Glomerular endothelial cell (primary cell): ENCODE measurements around the gene MAP3K8. TPM values are rescaled to one million over a fixed set of nuclear protein-coding genes. Genes with fewer than 3 reads are reported as not detected.

Experiments
- DNase-seq: peaks from one replicate; pipeline ENCODE4 v3.0.0-alpha.2; 2011; ENCODE audit warnings: low read depth, low spot score; ENCODE audit errors: extremely low read depth
- total RNA-seq: library from RNA; depleted of rRNA; stranded (reverse); fragments of >200 nt; gene quantifications from 2 replicates; pipeline ENCODE4 v1.2.3, GENCODE V29; 2015

The MAP3K8 gene
- 0.87 and 5.0 TPM in 2 replicates for total RNA-seq

DNA sequence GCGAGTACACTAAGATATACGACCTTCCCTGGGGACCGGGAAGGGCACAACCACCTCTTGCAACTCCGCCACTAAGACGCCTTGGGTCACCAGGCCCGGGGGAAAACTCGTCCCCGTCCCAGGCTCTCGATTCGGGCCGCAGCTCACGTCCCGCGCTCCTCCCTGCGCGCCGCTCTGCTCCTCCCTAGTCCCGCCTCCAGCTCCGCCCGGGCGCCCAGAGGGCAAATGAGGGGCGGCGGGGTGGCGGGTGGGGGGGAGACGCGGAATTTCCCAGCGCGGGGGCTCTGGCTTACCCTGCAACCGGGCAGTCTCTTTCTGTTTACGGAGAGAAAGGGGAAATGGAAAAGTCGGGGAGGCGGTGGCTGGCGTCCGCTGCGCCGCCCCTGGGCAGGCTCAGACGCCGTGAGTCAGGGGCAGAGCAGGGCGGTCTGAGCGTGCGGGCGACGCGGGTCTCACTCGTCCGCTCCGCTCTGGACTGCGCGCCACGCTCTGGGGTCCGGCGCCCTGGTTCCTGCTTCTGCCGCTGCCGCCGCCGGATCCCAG, at the start of gene MAP3K8:
TSS of gene MAP3K8 (plus strand) at position 455 of the 543 bp plus-strand sequence. CDS start 4,755 bp downstream, outside the sequence.
- no peak for DNase-seq

GRCh38 chr10:30384701-30385201, 49.2 kb upstream of the MAP3K8 start:
- no peak for DNase-seq

DNA sequence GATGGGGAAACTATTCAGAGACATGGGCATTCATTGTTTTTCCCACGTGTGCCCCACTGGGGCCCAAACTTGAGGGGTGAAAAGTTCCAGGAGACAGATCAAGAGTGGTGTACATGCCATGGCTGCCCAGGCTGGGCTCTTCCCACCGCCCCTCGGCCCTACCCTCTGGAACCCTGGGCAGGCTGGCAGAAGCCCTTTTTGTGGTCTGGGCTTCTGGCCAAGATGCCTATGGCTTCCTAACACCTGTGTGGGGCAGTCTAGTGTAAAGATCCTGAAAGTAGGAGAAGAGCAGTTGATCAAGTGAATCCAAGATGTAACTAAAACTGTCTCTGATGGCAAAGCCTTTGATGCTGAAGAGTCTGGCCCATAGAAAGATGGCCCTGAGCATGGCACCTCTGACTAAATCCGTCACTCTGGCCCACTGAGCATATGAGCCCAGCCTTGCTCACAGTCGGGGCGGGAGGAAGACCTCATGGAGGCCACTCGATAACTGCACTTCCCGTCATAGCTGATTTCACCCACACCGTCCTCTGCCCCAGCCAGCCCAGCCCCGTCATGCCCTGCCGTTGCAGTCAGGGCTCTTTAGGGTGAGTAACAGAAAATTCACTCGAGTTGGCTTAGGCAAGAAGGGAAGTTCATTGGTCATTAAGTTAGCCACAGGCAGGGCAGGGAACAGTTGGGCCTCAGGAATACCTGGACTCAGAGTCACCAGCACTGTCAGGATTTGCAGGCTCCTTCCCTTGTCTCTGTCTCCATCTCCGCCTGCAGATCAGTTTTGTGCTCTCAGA, 47.0 kb upstream of the MAP3K8 start:
- DNase-seq = no peak

- no peak for DNase-seq
These were observed 46.2 kb upstream of the MAP3K8 start for GRCh38 chr10:30387646-30388243.

DNA sequence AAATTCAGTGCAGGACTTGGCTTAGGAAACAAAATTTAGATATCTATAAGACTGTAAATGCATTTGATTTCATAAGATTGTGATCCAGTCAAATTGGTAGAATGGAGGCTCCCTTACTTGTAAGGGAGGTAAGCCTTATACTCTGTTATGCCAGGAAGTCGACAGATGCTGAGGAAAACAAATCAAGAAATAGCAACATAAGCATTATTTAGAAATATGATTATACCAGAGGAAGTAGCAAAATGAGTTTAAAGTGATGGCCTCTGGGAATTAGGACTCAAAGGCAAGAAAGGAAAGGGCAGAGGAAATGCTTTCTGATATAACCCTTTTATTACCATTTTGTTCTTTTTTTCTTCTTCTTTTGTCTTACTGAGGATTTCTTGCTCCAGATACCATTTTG, 44.4 kb upstream of the MAP3K8 start:
- no peak for DNase-seq

GRCh38 chr10:30390207-30390606, 43.8 kb upstream of the MAP3K8 start:
- DNase-seq = no peak

DNA sequence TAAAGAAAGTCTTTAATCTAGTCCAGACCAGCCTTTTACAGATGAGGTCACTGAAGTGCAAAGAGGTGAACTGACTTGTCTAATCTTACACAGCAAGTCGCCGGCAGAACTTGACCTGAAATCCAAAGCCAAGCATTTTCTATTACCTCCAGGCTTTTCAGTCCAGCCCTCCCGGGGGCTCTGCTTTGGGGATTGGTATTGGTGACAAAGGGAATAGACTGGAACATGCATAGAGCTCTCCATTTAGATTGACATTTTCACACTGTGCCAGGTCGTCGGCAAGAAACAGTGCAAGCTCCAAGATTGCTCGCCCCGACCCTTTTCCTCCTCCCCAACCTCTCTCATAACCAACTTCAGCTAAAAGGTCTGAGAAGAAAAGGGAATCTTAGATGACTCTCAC, 42.7 kb upstream of the MAP3K8 start:
- DNase-seq = no peak

DNA sequence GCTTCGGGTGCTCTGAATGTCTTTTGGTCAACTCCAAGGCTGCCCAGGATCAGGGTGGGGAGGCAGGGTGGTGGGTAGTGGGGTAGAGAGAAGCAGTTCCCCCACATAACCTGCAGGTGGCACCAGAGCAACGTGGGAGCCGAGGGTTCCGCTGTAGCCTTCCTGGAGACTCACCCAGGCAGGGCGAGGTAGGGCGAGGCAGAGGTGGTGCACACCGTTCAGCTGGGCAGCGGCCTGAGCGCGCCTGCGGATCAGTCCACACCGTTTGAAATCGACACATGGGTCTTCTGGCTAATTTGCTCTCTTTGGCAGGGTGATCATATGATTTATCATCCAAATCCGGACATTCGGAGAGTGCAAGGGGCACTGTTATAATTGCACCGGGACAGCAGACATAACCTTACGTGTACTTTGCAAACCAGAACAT, 41.4 kb upstream of the MAP3K8 start:
- peak; percentile 12 for DNase-seq

GRCh38 chr10:30396293-30396692, 37.7 kb upstream of the MAP3K8 start:
- DNase-seq = no peak

GRCh38 chr10:30396698-30397097, 37.3 kb upstream of the MAP3K8 start:
- DNase-seq = no peak

GRCh38 chr10:30398193-30398592, 35.8 kb upstream of the MAP3K8 start:
- no peak for DNase-seq

GRCh38 chr10:30398788-30399187, 35.2 kb upstream of the MAP3K8 start:
- no peak for DNase-seq

- no peak for DNase-seq
These were observed 30.5 kb upstream of the MAP3K8 start for GRCh38 chr10:30403494-30403893.

DNA sequence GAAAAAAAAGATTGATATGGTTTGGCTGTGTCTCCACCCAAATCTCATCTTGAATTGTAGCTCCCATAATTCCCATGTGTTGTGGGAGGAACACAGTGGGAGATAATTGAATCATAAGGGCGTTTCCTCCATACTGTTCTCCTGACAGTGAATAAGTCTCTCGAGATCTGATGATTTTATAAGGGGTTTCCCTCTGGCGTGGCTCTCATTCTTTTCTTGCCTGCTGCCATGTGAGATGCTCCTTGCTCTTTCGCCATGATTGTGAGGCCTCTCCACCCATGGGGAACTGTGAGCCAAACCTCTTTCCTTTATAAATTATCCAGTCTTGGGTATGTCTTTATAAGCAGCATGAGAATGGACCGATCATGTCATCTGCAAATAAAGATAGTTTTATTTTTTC, 29.4 kb upstream of the MAP3K8 start:
- no peak for DNase-seq

DNA sequence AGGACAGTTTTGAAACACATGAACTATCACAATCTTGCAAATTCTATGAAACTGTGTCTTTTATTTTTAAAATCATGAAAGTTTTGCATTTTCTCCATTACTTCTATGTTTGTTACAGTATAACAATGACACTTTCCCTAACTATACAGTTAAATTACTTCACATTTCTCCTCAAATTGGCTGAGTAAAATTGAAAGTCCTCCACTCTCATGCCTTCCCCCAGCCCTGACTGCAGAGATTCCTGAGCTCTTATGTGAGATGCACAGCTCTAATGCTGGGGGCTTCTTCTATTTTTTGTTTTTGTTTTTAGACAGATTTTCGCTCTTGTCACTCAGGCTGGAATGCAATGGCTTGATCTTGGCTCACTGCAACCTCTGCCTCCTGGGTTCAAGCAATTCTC, 22.7 kb upstream of the MAP3K8 start:
- no peak for DNase-seq

DNA sequence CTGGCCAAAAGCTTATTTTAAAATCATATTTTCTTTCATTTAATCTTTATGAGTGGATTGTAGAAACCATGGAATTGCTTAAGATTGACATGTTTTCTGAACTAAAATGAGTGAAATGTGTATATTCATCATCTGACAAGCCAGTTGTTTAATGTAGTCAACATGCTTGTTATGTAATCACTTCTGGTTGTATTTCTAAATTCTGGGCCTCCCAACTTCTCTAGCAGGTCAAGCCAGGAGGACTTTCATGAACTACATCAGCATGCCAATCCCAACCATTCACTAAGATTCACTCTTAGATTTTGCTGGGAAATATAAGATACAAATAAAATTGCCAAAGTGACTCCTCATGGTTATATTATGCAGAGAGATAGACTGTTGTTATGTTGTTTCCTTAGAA, 21.1 kb upstream of the MAP3K8 start:
- DNase-seq = no peak

DNA sequence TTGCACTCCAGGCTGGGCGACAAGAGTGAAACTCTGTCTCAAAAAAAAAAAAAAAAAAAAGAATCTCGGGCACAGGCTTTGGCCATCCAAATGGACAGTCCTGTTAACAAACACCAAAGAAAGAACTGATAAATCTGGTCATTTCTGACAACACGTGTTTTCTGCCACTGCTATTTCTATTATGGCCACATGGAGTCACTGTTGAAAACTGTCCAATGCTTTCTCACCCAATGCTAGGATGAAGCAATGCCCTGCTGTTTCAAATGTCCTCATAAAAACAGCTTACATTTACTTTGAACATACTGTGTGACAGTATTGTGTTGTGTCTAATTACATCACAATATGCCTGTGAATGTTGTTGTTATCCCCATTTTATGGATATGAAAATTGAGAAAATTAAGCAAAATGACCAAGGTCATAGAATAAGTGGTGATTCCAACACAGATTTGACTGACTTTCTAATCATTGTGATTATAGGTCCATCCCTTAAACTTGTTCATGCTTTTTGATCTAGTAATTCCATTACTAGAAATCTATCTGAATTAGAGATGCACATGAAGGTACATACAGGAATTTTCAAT, 19.9 kb upstream of the MAP3K8 start:
- DNase-seq = no peak

DNA sequence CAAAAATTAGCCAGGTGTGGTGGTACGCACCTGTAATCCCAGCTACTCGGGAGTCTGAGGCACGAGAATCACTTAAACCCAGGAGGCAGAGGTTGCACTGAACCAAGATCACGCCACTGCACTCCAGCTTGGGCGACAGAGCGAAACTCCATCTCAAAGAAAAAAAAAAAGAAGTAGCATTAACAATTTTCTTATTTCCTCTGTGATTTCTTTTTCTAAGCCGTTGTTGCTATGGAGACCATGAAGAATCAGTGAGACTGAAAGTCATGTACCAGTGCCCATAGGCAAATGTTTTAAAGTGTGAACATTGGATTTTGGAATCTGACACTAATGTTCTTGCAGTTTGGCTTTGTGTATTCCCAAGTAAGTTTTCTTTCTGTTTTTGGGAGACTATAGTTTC, 18.4 kb upstream of the MAP3K8 start:
- DNase-seq = no peak

GRCh38 chr10:30417301-30417700, 16.7 kb upstream of the MAP3K8 start:
- DNase-seq = no peak

GRCh38 chr10:30420266-30420665, 13.7 kb upstream of the MAP3K8 start:
- DNase-seq = no peak

DNA sequence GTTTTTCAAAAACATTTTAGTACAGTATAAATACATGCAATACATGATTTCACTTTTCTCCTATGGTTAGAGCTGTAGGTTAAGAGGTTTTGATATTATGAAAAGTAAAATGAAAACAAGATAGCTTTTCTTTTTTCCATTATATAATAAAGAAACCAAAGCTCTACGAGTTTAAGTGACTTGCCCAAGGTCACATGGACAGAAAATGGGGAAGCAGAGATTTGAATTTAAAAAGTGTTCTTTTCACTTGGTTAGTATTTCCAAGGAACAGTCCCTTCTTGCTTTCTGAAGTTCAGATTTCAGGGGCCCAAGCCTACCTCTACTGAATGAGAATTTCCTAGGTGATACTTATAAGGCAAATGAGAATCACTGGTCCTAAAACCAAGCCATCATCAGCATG, 13.2 kb upstream of the MAP3K8 start:
- no peak for DNase-seq
